SJCRH30 (cell line): ENCODE results near the gene ORC2. TPM values are rescaled to one million over a fixed set of nuclear protein-coding genes. Genes with fewer than 3 reads are reported as not detected.
"Not testable (repeated sequence)": the region's sequence is repeated elsewhere in the genome, so short reads cannot be mapped to it uniquely, and the experiment has no call there.

Experiments
- DNase-seq, 2 experiments: peaks; one replicate each; pipeline ENCODE4 v3.0.0-alpha.2; 2015 to 2020
- H3K27ac ChIP-seq: fragments of 250-450 bp; sonication (Bioruptor Pico); 2 replicates; pipeline ENCODE4 v1.5.1; 2020; ENCODE audit warnings: mild to moderate bottlenecking, moderate library complexity
- H3K27me3 ChIP-seq: fragments of 250-450 bp; sonication (Bioruptor Pico); 2 replicates; pipeline ENCODE4 v1.5.1; 2020; ENCODE audit warnings: mild to moderate bottlenecking, moderate library complexity
- H3K36me3 ChIP-seq: fragments of 250-450 bp; sonication (Bioruptor Pico); 2 replicates; pipeline ENCODE4 v1.5.1; 2020; ENCODE audit warnings: mild to moderate bottlenecking, moderate library complexity
- H3K4me1 ChIP-seq: fragments of 250-450 bp; sonication (Bioruptor Pico); 2 replicates; pipeline ENCODE4 v1.5.1; 2020; ENCODE audit warnings: mild to moderate bottlenecking, moderate library complexity
- H3K4me3 ChIP-seq: fragments of 250-450 bp; sonication (Bioruptor Pico); 2 replicates; pipeline ENCODE4 v1.5.1; 2020; ENCODE audit warnings: mild to moderate bottlenecking, moderate library complexity
- H3K9me3 ChIP-seq: fragments of 250-450 bp; sonication (Bioruptor Pico); replicated peaks from 2 replicates; pipeline ENCODE4 v1.5.1; 2020; ENCODE audit warnings: mild to moderate bottlenecking, moderate library complexity
- total RNA-seq: library from RNA; depleted of rRNA; stranded (reverse); fragments of >200 nt; shearing (Covaris generic); gene quantifications from 2 replicates; pipeline ENCODE4 v1.2.3, GENCODE V29; 2014

Gene ORC2
- total RNA-seq, 1 experiment from 2014 or later, result 27.5 TPM

DNA sequence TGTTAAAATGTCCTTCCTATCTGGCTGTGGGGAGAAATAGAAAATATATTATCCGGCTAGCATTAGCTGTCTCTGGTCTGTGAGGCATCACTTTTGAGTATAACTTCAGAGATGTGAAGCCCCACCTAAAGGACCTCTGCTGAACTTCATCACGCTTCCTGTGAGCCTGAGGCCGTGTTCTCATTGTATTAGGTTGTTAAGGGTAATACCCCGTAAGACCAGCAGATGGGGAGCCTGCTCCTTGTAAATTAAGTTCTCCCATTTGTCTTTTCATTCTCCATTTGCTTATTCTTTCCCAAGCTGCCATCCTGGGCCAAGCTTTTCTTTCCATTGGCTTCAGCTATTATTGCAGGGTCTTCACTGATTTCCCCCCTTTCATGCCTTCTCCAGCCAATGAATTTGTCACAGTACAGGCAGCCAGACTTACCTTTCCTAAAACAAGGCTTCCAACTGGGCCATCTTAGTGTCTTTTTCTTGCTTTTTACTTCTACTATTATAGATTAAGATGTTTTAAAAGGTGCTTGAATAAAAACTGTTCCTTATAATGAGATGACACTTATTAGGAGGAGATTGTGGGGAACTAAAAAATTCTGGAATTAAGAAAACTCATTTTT lies 61.9 kb downstream of the ORC2 start:
- Histone ChIP-seq H3K4me3 (no peak overlapping the region), H3K27ac (no peak overlapping the region), H3K9me3 (no peaks in the 10 kb centered on the region), H3K27me3 (no peaks in the 10 kb centered on the region), H3K4me1 (no peaks in the 10 kb centered on the region), H3K36me3 (peaks cover 49% of the 10 kb centered on the region)
- peak; percentile 79 to 87 for DNase-seq

DNA sequence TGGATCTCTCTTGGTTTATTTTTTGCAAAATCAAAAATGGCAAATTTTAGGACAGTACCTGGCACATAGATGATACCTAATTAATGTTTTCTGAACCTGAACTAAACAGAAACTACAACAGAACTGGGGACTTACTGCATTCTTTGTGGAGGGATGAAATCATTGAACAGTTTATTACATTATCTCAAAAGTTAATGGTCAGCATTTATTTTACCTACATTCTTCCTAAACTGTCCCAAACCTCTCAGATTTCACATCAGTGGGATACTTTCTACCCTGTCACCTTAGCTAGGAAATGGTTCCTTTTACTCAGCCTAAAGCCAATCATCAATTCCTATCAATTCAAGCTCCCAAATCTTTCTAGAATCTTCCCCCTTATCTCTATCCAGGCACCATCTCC lies 64.0 kb downstream of the ORC2 start:
- H3K36me3 ChIP-seq, result peaks cover 49% of the 10 kb centered on the region
- DNase-seq, result no peak

DNA sequence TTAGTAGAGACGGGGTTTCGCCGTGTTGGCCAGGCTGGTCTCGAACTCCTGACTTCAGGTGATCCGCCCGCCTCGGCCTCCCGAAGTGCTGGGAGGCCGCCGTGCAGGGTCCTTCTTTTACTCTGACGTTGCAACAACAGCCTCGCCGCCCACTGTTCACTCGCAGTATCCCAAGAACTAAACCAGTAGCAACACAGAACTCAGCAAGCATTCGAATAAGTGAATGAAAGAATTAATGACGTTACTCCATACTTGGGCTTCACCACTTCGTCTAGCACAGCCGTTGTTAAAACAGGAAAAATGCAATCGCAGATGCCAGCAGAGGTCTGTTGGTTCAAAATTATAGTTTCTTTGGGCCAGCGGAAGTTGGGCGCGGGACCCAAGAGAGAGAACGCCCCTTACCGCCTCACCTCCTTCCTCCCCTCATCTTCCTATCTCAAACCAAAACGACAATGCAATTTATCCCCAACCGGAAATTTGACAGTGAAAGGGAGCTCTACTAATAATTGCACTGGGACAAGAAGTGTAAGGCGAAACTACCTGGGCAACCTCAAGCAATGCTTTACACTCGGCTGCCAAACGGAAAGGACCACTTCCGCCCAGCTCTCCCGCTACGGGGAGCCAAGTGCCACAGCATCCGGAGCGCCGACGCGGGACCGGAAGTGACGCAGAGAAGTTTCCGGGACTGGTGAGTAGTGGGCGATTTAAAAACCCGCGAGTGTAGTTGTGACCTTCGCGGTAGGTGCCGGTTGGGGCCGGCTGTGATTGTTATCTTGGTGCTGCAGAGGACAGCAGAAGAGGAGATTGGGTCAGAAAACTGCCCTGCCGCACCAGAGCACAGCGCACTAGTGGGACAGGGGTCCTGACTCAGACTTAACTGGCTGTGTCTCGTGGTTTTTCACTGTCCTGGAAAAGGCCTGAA lies 74.5 kb downstream of the ORC2 start, which contains the start of the genes NIF3L1 and PPIL3:
Gene NIF3L1, plus strand, starts transcription at position 668 of the 922 bp plus-strand sequence. CDS start 2,573 bp downstream, outside the sequence.
Gene PPIL3, minus strand, starts transcription at position 374 of the 922 bp plus-strand sequence. CDS start 1,462 bp downstream, outside the sequence.
- Histone ChIP-seq H3K4me1 (no peaks in the 10 kb centered on the region), H3K4me3 (peak within 1 kb of the TSS; percentile 82), H3K9me3 (no peaks in the 10 kb centered on the region), H3K36me3 (peaks cover 19% of the 10 kb centered on the region), H3K27me3 (no peaks in the 10 kb centered on the region), H3K27ac (peak within 1 kb of the TSS; percentile 85)
- peak; percentile 97 to 98 for DNase-seq

More for the DNA sequence above, 64.0 kb downstream of the ORC2 start:
- H3K9me3 ChIP-seq, result no peaks in the 10 kb centered on the region
- no peak overlapping the region for H3K27ac ChIP-seq
- no peaks in the 10 kb centered on the region for H3K4me1 ChIP-seq
- H3K27me3 ChIP-seq, result no peaks in the 10 kb centered on the region
- no peak overlapping the region for H3K4me3 ChIP-seq

DNA sequence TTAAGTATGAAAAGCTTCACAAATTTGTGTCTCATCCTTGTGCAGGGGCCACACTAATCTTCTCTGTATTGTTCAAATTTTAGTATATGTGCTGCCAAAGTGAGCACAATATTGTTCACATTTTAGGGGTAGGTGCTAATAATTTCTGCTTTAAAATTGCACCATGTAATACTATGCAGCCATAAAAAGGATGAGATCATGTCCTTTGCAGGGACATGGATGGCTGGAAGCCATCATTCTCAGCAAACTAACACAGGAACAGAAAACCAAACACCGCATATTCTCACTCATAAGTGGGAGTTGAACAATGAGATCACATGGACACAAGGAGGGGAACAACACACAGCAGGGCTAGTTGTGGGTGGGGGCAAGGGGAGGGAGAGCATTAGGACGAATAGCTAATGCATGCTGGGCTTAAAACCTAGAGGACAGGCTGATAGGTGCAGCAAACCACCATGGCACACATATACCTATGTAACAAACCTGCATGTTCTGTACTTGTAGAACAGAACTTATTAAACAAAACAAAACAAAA lies 81.7 kb downstream of the ORC2 start:
- H3K4me1 ChIP-seq, DNase-seq, H3K27me3 ChIP-seq, H3K4me3 ChIP-seq, H3K9me3 ChIP-seq, H3K27ac ChIP-seq: not testable (repeated sequence)
- H3K36me3 ChIP-seq, result peaks cover 24% of the 10 kb centered on the region

DNA sequence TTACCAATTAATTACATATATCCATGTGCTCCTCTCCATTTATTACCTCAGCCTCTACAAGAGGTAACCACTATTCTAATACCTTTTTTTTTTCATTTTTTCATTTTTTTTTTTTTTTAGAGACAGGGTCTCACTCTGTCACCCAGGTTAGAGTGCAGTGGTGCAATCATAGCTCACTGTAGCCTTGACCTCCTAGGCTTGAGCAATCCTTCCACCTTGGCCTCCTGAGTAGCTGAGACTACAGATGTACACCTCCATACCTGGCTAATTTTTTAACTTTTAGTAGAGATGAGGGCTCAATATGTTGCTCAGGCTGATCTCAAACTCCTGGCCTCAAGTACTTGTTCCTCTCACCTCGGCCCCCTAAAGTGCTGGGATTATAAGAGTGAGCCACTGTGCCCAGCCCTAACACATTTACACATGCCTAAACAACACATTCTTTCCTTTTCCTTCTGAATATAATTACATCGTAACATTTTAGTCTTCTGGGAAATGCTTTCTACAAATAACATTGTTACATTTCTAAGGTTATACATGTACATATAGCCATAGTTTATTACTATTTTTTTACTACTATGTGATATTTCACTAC lies 85.1 kb downstream of the ORC2 start:
- no peaks in the 10 kb centered on the region for H3K27me3 ChIP-seq
- no peaks in the 10 kb centered on the region for H3K4me1 ChIP-seq
- DNase-seq, result no peak
- H3K9me3 ChIP-seq, result no peaks in the 10 kb centered on the region
- peaks cover 26% of the 10 kb centered on the region for H3K36me3 ChIP-seq
- no peak overlapping the region for H3K27ac ChIP-seq
- no peak overlapping the region for H3K4me3 ChIP-seq

DNA sequence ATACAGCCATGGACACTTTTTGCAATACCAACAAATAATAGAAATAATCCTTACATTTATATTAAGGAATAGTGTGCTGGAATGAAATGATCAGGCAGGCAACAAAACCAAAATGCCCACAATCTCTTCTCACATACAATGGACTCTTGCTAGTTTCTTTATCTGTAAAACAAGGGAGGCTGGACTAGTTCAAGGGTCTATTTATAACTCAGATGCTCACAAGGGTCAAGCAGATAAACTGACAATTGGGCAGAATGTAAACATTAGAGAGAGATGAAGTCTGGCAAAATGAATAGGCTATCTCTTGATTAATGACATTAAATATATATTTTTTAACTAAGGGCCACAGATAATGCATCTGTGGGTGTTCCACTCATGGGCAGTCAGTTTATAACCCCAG lies 86.0 kb downstream of the ORC2 start:
- Histone ChIP-seq H3K27ac (no peak overlapping the region), H3K4me3 (no peak overlapping the region)
- DNase-seq, result no peak

DNA sequence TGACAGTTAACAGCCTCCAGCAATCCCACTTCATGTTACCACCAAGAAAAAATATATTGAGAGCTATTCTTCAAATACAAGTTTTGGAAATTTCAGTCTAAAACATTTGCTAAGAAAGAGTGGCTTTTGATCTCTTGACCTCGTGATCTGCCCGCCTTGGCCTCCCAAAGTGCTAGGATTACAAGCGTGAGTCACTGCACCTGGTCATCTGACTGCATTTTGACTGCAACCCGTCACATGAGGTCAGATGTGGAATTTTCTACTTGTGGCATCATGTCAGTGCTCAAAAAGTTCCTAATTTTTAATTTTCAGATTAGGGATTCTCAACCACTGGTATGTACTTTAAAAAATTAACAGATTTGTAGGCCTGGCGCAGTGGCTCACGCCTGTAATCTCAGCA lies 89.9 kb downstream of the ORC2 start:
- no peak for DNase-seq
- H3K9me3 ChIP-seq, result no peaks in the 10 kb centered on the region
- H3K4me3 ChIP-seq, result no peak overlapping the region
- H3K27me3 ChIP-seq, result no peaks in the 10 kb centered on the region
- H3K27ac ChIP-seq, result peak overlapping the region; percentile 23; the same call in 1 of the 2 replicates
- H3K4me1 ChIP-seq, result no peaks in the 10 kb centered on the region
- H3K36me3 ChIP-seq, result peaks cover 34% of the 10 kb centered on the region

More for the DNA sequence above, 86.0 kb downstream of the ORC2 start:
- H3K36me3 ChIP-seq, result peaks cover 28% of the 10 kb centered on the region
- no peaks in the 10 kb centered on the region for H3K9me3 ChIP-seq
- H3K4me1 ChIP-seq, result no peaks in the 10 kb centered on the region
- no peaks in the 10 kb centered on the region for H3K27me3 ChIP-seq

DNA sequence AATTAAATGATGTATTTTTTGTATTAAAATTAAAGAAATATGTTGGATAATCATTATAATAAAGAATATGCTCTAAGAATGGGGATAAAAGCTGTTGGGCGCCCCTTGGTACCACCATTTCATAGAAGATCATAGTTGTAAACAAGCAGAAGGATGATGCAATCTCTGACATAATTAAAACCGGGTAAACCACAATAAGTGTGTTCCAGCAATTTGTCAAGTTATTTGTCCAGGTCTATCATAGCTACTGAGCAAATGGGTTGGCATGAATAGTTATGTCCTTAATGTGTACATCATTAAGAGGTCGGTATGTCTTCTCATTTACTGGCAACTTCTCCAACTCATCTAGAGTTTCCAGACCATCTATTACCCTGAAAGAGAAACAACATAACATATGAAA lies 92.3 kb downstream of the ORC2 start:
- no peaks in the 10 kb centered on the region for H3K27me3 ChIP-seq
- DNase-seq, result no peak
- no peaks in the 10 kb centered on the region for H3K9me3 ChIP-seq
- no peak overlapping the region for H3K4me3 ChIP-seq
- peaks cover 23% of the 10 kb centered on the region for H3K36me3 ChIP-seq
- H3K27ac ChIP-seq, result no peak overlapping the region
- H3K4me1 ChIP-seq, result no peaks in the 10 kb centered on the region

DNA sequence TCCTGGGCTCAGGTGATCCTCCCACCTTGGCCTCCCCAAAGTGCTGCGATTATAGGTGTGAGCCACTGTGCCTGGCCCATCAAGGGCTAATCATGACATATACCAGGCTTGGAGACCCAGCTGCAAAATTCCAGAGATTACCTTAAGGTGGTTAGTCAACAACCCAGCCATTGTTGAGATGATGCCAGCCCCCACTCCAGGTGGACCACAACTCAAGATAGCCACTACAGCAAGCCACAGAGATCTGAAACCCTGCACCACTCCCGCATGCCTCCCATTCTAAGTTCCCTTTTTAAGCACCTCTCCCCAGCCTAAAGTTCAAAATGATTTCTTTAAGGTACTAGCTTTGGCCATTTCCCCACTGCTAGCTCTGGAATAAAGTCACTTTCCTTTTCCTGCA lies 94.4 kb downstream of the ORC2 start:
- no peak overlapping the region for H3K27ac ChIP-seq
- no peak overlapping the region for H3K4me3 ChIP-seq
- H3K9me3 ChIP-seq, result no peaks in the 10 kb centered on the region
- peaks cover 16% of the 10 kb centered on the region; the same call in 1 of the 2 replicates for H3K36me3 ChIP-seq
- H3K27me3 ChIP-seq, result no peaks in the 10 kb centered on the region
- no peak for DNase-seq
- no peaks in the 10 kb centered on the region for H3K4me1 ChIP-seq

DNA sequence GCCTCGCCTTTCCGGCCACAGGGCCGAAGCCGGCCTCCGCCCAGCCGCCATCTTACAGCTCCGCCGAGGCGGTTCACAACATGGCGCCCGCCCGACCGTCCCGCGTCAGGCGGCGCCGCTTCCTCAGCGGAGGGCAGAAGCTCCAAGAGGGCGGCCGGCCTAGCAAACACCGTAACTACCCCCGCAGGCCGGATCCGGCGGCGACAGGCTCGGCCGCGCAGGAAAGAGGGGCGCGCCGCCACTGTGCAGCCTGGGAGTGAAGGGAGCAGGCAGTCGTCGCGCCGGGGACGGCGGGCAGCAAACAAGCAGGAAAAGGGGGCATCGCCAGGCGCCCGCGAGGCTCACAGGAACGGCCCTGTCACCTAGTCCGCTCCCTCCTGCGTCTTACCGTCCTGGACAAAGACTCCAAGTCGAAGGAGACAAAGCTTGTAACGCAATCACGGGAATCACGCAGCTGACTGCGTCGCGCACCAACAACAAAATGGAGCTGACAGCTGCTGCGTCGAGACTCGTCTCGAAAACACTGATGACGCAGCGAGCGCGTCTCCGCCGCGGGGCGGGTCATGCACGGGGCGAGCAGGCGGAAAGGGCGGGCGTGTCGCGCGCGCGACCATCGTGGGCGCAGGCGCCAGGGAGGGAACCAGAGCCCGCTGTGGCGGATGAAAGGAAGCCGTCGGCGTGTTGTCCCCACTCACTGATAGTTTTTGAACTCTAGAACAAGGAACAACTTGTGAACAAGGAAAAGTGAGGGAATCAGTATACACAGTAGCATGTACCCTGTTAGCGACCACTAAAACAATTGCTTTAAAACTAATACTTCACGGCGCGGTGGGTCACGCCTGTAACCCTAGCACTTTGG lies 99.1 kb downstream of the ORC2 start, which contains the start of gene CLK1:
Gene CLK1, minus strand, starts transcription at position 483 of the 859 bp plus-strand sequence. CDS start 2,796 bp downstream, outside the sequence.
- H3K4me1 ChIP-seq, result peaks cover 5% of the 10 kb centered on the region; the same call in 1 of the 2 replicates
- peaks cover 36% of the 10 kb centered on the region for H3K36me3 ChIP-seq
- peak; percentile 93 to 96 for DNase-seq
- no peaks in the 10 kb centered on the region for H3K27me3 ChIP-seq
- peak within 1 kb of the TSS; percentile 97 for H3K4me3 ChIP-seq
- peak within 1 kb of the TSS; percentile 100 for H3K27ac ChIP-seq
- no peaks in the 10 kb centered on the region for H3K9me3 ChIP-seq

DNA sequence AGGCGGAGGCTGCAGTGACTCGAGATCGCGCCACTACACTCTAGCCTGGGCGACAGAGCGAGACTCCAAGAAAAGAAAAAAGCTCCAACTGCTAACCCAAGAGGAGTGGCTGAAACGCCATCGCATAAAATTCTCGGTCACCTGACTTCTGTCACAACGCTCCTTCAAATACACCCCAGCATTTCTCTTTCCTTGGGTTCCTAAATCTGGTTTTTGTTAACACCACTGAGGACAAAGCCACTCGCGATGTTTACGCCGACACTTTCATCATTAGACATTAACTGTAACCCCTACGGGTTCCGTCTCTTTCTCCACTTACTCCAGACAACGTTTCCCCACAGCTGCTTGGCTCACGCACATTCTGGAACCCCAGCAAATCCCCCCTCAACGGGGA lies 99.7 kb downstream of the ORC2 start:
- Histone ChIP-seq H3K4me3 (peak overlapping the region; percentile 97), H3K27me3 (no peaks in the 10 kb centered on the region), H3K36me3 (peaks cover 42% of the 10 kb centered on the region), H3K27ac (peak overlapping the region; percentile 100), H3K4me1 (peaks cover 5% of the 10 kb centered on the region; the same call in 1 of the 2 replicates), H3K9me3 (no peaks in the 10 kb centered on the region)
- peak in 1 of 2 experiments; percentile 19 for DNase-seq

DNA sequence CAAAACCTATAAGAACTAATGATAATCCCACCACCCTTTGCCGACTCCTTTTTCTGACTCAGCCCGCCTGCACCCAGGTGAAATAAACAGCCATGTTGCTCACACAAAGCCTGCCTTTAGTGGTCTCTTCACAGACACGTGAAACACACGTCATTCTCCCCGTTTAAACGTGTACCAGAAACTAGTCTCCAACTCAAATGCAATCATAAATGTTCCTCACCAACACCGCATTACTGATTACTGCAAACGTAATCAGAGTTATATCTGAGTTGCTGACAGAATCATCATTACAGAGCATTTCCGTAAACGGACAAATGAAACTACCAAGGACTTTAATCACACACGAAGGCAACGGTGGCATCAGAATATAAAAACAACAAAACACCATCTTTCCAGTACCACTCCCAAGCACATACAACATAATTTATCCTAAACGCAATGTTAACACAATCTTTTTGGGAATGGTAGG lies 100.9 kb downstream of the ORC2 start:
- no peaks in the 10 kb centered on the region for H3K27me3 ChIP-seq
- H3K36me3 ChIP-seq, result peaks cover 54% of the 10 kb centered on the region
- H3K9me3 ChIP-seq, result no peaks in the 10 kb centered on the region
- H3K27ac ChIP-seq, result peak overlapping the region; percentile 100
- H3K4me3 ChIP-seq, result peak overlapping the region; percentile 97
- peak; percentile 14 to 47 for DNase-seq
- peaks cover 5% of the 10 kb centered on the region; the same call in 1 of the 2 replicates for H3K4me1 ChIP-seq

DNA sequence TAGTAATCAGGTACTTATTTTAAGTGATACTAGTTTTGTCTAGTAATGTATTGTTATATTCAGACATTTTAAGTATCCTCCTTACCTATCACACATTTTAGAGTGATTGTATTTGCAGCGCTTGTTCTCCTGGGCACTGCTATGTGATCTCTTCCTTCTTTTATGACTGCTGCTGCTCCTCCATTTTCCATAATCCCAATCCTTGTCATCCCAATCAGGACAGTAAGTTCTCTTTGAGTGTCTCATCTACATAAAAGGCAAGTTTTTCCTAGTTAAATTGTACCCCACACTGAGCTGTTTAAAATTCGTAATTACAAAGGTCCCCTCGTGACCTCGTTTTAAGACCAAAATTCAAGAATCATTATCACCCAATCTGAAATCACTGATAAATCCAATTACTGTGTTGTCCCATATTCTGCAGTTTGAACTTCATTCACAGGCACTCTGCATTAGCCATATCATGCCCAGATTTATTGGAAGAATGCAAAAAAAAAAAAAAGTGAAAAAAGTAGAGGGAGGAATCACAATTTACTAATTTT lies 101.8 kb downstream of the ORC2 start:
- Histone ChIP-seq H3K4me3 (peak overlapping the region; percentile 97), H3K4me1 (peaks cover 5% of the 10 kb centered on the region; the same call in 1 of the 2 replicates), H3K27me3 (no peaks in the 10 kb centered on the region), H3K36me3 (peaks cover 63% of the 10 kb centered on the region), H3K9me3 (no peaks in the 10 kb centered on the region), H3K27ac (no peak overlapping the region)
- DNase-seq, result no peak
